DOHH2 (cell line): ENCODE measurements around the gene SYNDIG1L.
"Not testable (repeated sequence)": the region's sequence is repeated elsewhere in the genome, so short reads cannot be mapped to it uniquely, and the experiment has no call there.

ENCODE experiments used
- EZH2phosphoT487 ChIP-seq: fragments of 200-600 bp; sonication (generic); IDR thresholded peaks from 2 replicates; pipeline ENCODE4 v1.6.1; 2017; ENCODE audit warnings: borderline replicate concordance, mild to moderate bottlenecking, antibody characterized with exemption, low read length, moderate library complexity, mixed read lengths
- TF ChIP-seq, protein P1 (sequence below): fragments of 200-600 bp; sonication (generic); IDR thresholded peaks from one replicate; pipeline ENCODE4 v1.5.1; 2014; ENCODE audit warnings: antibody characterized with exemption, mild to moderate bottlenecking, low read depth, low read length; ENCODE audit not compliant: poor library complexity, severe bottlenecking

DNA sequence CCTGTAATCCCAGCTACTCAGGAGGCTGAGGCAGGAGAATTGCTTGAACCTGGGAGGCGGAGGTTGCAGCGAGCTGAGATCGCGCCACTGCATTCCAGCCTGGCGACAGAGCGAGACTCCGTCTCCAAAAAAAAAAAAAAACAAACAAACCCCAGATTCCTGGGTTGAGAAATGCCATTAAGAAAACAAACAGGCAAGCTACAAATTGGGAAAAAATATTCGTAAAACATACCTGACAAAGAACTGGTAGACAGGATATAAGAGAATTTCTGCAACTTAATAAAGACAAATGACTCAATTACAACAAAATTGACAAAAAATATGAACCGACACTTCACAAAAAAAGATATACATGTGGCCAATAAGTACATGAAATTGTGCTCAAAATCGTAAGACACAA, 44.4 kb downstream of the SYNDIG1L start:
- not testable (repeated sequence) for TF ChIP-seq EZH2phosphoT487
- TF ChIP-seq, protein P1, sequence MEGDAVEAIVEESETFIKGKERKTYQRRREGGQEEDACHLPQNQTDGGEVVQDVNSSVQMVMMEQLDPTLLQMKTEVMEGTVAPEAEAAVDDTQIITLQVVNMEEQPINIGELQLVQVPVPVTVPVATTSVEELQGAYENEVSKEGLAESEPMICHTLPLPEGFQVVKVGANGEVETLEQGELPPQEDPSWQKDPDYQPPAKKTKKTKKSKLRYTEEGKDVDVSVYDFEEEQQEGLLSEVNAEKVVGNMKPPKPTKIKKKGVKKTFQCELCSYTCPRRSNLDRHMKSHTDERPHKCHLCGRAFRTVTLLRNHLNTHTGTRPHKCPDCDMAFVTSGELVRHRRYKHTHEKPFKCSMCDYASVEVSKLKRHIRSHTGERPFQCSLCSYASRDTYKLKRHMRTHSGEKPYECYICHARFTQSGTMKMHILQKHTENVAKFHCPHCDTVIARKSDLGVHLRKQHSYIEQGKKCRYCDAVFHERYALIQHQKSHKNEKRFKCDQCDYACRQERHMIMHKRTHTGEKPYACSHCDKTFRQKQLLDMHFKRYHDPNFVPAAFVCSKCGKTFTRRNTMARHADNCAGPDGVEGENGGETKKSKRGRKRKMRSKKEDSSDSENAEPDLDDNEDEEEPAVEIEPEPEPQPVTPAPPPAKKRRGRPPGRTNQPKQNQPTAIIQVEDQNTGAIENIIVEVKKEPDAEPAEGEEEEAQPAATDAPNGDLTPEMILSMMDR = not testable (repeated sequence)
